M059J (cell line): ENCODE data around the gene FASLG. TPM values are rescaled to one million over a fixed set of nuclear protein-coding genes. Genes with fewer than 3 reads are reported as not detected.
"Not testable (repeated sequence)": the region's sequence is repeated elsewhere in the genome, so short reads cannot be mapped to it uniquely, and the experiment has no call there.

ENCODE experiments used
- DNase-seq: peaks from one replicate; pipeline ENCODE4 v3.0.0-alpha.2; 2012; ENCODE audit warnings: low read depth
- total RNA-seq: library from RNA; depleted of rRNA; stranded (reverse); fragments of >200 nt; shearing (Covaris generic); gene quantifications from 2 replicates; pipeline ENCODE4 v1.2.3, GENCODE V29; 2014; rRNA removed

The FASLG gene
- total RNA-seq, 1 experiment from 2014 or later, result not detected

GRCh38 chr1:172680733-172681275 is 21.9 kb downstream of the FASLG start:
- DNase-seq, result no peak

DNA sequence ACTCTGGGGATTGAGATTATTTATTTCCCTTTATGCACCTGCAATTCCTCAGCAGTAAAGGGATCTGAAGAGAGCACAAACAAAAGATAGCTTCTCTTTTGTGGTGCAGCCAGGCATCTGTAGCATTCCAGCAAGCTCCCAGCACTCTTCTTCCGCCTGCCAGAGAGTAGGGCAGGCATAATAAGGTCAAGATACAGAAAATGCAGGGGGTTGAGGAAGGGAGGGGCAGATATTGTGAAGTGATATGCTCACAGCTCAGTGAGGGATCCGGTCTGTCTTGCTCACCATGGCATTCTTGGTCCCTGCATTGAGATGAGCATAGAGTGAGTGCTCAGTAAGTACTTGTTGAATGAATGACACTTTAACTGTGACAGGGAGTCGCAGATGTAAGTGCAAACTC is 23.9 kb downstream of the FASLG start:
- no peak for DNase-seq

- DNase-seq, result no peak
Measured at GRCh38 chr1:172686143-172686542, 27.2 kb downstream of the FASLG start.

DNA sequence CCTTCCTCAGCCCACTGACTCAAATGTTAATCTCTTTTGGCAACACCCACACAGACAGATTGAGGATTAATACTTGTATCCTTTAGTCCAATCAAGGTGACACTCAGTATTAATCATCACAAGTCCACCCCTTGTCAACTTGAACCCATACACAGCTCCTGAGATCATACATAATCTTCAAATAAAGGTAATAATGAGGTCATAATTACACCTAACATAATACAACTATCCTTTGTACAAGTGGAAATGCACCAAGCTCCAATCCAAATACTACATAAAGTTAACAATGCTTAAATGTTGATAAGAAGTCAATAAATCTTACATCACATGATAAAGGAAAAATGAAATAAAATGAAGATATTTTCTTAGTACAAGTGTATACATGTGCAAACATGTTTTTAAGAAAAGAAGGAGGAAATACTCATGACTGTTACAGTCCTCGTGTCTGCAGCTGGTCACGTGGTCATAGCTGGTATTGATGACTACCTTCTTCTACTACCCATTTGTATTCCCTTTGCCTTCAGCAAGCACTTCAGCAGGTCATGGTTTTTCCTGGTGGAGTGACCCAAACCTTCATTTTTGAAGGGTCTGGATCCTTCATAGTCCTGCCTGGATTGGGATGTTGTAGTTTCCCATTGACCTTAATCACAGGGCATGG is 29.7 kb downstream of the FASLG start:
- not testable (repeated sequence) for DNase-seq

DNA sequence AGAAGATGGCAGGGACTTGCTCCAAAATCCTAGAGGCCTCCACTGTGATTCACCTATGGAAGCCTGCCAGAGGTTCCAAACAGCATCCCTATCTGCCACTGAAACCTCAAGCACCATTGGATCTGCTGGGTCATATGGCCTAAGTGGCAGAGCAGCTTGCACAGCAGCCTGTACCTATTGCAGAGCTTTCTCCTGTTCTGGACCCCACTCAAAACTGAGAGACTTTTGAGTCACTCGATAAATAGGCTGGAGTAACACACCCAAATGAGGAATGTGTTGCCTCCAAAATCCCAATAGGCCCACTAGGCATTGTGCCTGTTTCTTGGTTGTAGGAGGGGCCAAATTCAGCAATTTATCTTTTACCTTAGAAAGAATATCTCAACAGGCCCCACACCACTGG is 32.0 kb downstream of the FASLG start:
- DNase-seq, result not testable (repeated sequence)

- no peak for DNase-seq
Measured at GRCh38 chr1:172697534-172698002, 38.7 kb downstream of the FASLG start.

GRCh38 chr1:172698224-172698623 is 39.3 kb downstream of the FASLG start:
- DNase-seq, result peak; percentile 77

GRCh38 chr1:172699111-172699510 is 40.2 kb downstream of the FASLG start:
- peak; percentile 85 for DNase-seq

- DNase-seq, result no peak
Measured at GRCh38 chr1:172699695-172700227, 40.9 kb downstream of the FASLG start.

DNA sequence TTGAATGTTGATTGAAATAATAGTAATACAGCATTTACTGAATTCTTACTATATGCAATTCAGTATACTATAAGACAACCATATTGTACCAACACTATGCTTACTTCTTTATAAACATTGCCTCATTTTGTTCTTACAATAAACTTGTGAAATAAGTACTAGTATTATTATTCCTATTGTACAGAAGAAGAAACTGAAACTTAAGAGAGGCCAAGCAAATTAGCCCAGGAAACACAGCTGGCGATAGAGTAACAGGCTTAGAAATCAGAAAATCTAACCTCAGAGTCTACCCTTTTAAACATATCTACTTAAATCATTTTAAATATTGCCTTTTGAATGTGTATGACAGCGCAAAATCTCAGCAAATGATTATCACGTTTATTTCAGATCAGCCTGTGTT is 41.7 kb downstream of the FASLG start:
- DNase-seq, result no peak

DNA sequence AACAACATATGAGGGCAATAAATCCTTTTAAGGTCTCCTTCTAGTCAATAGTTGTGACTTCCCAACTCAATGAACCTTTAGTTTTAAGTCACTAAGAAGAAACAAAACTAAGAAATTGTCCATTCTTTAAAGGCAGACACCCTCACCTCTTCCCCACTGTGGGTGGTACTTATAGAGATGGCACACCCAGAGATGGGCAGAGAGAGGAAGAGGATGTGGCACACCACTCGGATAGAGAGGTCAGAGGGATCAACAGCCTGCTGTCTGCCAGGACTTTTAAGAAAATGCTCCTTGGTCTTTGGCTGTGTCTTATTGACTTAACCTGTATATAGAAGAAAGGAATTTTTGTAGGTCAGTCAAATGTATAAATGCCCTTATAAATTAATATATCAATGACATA is 45.1 kb downstream of the FASLG start:
- no peak for DNase-seq

DNA sequence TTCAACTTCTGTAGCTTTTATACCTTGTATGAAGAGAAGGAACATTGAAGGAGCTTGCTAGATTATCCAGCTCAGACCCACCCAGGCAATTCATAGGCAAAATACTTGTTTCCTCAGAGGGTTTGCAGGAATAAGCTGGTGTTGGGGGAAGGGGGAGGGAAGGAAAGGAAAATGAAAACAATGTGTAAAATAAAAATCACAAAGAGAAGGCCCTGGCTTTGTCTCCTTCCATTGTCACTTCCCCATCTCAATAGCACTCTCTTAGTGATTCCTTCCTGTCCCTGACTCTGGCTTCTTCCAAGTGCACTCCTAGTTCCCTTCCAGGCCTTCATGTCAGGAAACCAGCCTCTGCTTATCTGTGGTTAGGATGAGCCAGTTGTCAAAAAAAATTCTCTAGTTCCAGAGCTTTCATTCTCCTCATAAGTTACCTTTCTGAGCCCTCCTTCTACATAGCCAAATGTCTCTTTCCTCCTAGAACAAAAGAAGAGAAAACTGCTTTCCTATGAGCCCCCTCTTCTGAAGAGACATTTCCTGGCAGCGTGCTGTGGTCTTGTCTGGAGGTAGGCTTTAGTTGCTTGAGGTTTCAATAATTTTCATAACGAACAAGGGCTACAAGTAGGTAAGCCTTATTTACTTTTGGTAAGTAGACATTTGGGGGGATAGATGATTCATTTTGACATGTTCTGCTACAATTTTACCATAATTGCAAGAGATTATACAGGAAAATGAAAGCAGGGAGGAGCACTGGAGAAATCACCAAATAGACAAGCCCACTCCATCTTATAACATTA is 45.7 kb downstream of the FASLG start:
- DNase-seq, result no peak

DNA sequence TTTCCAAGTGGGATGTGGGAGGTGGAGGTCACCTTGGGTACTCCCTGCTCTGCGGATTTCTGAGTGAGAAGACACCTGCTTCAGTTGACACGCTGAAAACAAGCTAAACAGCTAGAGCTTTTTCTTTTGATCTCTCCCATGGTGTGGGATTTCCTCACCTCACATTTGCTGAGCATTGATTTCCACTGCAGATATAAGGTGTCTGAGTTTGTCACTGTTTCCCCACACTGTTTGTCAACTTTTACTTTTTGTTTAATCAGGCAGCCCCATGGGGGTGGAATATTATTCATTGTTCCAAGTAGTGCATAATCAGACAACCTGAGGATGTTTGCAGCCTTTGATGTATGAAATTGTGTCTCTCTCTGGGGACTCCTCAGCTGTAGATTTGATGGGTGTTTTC is 49.5 kb downstream of the FASLG start:
- DNase-seq, result no peak

GRCh38 chr1:172711558-172711957 is 52.7 kb downstream of the FASLG start:
- no peak for DNase-seq

- no peak for DNase-seq
Measured at GRCh38 chr1:172713466-172713865, 54.6 kb downstream of the FASLG start.

Other genes with a start within 250 kb of the FASLG start
- gene C1orf105, start 238.4 kb upstream of the FASLG start, total RNA-seq, result not detected in 2 replicates
- gene PIGC, start 215.0 kb upstream of the FASLG start, total RNA-seq, result 35.5 and 40.6 TPM in 2 replicates
- gene SUCO, start 126.0 kb upstream of the FASLG start, total RNA-seq, result 38.0 and 44.1 TPM in 2 replicates